ENCODE data around the gene ESRRA.
A peak's percentile ranks its signal among the peaks of the same experiment; 100 is the strongest.

ESRRA gene

GRCh38 chr11:64352099-64352994, 47.0 kb downstream of the ESRRA start:
- no peak for DNase-seq (ENCODE audit: low spot score)

GRCh38 chr11:64352995-64353714, 47.8 kb downstream of the ESRRA start:
- DNase-seq (ENCODE audit: low spot score), result no peak

- no peak for DNase-seq (ENCODE audit: low spot score)
Measured at GRCh38 chr11:64353715-64354506, 48.6 kb downstream of the ESRRA start.

- peak; percentile 97 for DNase-seq (ENCODE audit: low spot score)
Measured at GRCh38 chr11:64355078-64355940, 50.0 kb downstream of the ESRRA start.

GRCh38 chr11:64356498-64357411, 51.4 kb downstream of the ESRRA start:
- DNase-seq (ENCODE audit: low spot score), result peak; percentile 80

- DNase-seq (ENCODE audit: low spot score), result no peak
Measured at GRCh38 chr11:64357446-64357845, 52.1 kb downstream of the ESRRA start.

GRCh38 chr11:64357904-64358535, 52.7 kb downstream of the ESRRA start:
- no peak for DNase-seq (ENCODE audit: low spot score)

- DNase-seq (ENCODE audit: low spot score), result no peak
Measured at GRCh38 chr11:64358536-64358906, 53.2 kb downstream of the ESRRA start.

- DNase-seq (ENCODE audit: low spot score), result peak; percentile 84
Measured at GRCh38 chr11:64358907-64359711, 53.8 kb downstream of the ESRRA start, which contains the start of gene RPS6KA4. TSS of gene RPS6KA4 (plus strand) at chr11:64359162. CDS start at chr11:64359236, 74 bp downstream.

- DNase-seq (ENCODE audit: low spot score), result no peak
Measured at GRCh38 chr11:64359712-64360445, 54.6 kb downstream of the ESRRA start.

- DNase-seq (ENCODE audit: low spot score), result no peak
Measured at GRCh38 chr11:64360448-64360921, 55.2 kb downstream of the ESRRA start.

GRCh38 chr11:64361659-64362058, 56.3 kb downstream of the ESRRA start:
- DNase-seq (ENCODE audit: low spot score), result no peak

GRCh38 chr11:64362339-64362738, 57.0 kb downstream of the ESRRA start:
- no peak for DNase-seq (ENCODE audit: low spot score)

GRCh38 chr11:64364435-64364834, 59.1 kb downstream of the ESRRA start:
- no peak for DNase-seq (ENCODE audit: low spot score)

GRCh38 chr11:64364911-64365310, 59.6 kb downstream of the ESRRA start:
- DNase-seq (ENCODE audit: low spot score), result no peak
